GM18498 (cell line): ENCODE data around the gene LRMDA.

ENCODE experiments used
- ATAC-seq: cut with Tn5 transposase; IDR thresholded peaks from one replicate; pipeline ENCODE4 v1.9.1; 2021; ENCODE audit warnings: mild to moderate bottlenecking, moderate library complexity; ENCODE audit not compliant: unreplicated experiment

Gene LRMDA

DNA sequence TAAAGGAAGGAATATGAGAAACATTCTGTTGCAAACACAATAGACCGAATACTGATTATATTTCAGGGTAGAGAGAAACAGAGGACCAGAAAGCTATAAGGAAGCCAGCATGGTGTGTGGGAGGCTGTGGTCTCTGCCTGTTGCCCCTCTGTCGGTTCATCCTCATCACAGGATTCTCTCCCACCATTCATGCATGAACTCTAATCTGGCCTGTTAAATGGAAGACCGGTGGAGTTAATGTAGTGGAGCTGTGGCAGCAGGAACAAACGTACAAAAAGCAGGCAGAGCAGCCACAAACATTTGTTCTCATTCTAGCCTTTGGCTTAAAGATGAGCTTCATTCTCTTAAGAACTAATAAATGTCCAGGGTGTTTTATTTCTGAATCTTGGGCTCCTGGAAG is 902.4 kb downstream of the LRMDA start:
- ATAC-seq = no peak

DNA sequence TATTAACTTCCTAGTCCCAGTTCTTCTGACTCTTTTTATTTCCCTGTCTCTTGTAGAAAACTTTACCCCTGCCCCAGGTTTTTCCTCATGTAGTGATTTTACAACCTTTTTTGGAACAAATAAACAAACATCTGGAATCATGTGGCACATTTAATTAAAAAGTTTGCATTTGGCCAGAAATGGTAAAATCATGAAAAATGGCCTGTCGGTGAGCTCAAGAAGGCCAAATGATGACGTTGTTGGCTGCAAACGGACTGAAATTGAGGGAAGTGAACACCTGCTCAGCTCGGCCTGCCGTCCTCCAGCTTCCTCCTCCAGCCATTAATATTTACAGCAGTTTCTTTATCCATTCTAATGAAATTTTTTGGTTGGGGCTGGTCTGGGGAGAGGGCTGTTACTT is 902.8 kb downstream of the LRMDA start:
- no peak for ATAC-seq

DNA sequence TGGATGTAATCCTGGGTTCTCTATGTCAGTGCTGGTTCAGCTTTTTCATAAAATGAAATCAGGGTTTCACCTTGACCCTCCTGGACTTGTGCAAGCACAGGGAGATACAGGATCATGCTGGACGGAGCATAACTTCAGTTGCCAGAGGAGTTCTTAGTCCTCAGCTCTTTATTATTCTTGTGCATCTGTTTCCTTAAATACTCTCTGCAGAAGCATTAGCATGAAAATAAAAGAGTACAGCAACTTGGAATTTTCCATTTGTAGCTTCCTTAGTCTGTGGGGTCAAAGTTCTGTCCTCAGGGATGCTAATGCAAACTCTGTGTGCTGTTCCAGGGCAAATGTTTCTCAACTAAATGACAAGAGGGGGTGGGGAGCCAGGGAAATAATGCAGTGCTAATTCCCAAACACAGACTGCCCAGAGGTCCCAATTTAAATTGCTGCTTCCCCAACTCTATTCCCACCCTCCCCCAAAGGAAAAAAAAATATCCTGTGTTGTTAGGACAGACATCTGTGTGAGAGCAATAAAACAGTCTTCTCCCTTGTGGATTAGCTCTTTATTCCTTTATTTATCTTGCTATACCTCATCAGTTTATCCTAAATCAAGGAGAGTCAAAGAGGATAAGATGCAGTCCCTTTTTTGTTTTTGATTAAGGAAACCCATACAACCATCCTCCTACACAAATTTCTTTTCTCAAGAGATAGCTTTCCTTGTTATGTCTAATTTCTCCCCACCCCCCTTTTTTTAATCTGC is 905.0 kb downstream of the LRMDA start:
- no peak for ATAC-seq

DNA sequence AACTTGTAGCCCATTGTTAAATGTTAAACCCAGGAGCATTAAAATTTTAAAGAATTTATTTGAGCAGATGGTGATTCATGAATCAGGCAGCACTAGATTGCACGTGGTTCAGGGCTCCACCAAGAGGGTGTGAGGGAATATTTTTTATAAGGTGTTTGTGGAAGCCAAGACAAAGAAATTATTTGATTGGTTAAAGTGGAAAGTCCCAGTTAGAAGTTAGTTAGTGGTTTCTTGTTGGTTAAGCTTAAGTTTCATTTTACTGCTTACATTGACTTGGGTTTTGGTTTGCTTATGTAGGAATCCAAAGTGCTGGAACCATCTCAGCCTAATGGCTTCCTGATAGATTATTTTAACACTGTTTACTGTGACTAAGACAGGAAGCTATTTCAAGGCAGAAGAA is 906.2 kb downstream of the LRMDA start:
- ATAC-seq = no peak

DNA sequence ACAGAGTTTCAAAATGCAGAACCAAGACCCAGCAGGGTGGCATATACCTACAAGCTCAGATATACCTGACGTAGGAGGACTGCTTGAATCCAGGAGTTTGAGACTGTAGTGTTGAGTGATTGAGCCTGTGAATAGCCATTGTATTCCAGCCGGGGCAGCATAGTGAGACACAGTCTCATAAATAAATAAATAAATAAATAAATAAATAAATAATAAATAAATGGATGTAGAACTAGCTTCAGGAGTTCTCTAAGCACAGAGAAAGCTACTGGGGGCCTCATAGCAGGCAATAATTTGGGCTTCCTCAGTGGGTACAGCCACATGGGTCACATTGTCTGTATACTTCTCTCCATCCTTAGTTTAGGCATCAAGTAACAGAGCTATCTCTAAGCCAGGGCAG is 906.8 kb downstream of the LRMDA start:
- ATAC-seq = no peak

DNA sequence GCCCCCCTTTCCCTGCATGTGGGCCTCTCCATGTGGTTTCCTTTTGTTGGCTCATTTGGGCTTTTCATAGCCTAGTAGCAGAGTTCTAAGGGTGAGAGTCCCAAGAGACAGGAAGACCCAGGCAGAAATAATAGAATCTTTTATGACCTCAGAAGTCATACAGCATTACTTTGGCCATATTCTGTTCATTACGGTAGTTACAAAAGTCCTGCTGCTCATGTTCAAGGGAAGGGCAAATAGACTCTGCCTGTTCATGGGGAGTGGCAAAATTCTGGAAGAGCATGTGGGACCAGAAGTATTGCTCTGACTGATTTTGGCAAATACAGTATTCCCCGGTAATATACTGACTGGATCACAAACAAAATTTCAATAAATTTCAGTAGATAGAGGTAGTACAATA is 910.3 kb downstream of the LRMDA start:
- no peak for ATAC-seq

DNA sequence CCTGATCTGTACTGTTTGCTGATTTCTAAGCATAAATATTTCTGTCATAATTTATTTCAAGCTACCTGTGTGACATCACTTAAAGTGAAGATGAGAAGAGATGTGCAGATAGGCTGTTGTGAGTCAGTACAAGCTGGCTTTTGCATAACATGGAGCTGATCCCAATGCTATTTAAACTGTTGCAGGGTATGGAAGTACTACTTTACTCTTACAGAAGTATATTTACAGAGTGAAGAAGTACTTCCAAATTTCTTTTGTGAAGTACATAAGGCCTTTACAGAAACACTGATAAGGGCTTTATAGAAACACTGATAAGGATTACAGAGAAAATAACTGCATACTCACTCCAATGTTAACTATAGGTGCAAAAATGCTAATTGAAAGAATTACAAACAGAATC is 911.6 kb downstream of the LRMDA start:
- no peak for ATAC-seq

DNA sequence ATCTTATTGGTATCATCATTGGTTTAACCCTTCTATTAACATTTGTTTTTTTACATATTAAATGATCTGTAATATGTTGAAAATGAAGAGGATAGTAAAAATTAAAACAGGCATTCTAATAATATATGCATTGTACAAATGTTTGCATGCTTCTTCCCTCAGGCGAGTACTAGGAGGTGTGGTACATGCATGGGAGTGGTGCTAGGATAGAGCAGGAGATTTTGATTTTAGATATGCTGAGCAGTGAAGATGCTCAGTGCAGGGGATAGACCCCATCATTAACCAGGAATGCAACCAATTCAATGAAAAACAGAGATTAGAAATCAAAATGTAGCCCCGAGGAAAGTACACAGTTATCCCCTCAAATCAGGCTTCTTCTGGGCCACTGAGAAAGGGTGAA is 916.4 kb downstream of the LRMDA start:
- no peak for ATAC-seq

DNA sequence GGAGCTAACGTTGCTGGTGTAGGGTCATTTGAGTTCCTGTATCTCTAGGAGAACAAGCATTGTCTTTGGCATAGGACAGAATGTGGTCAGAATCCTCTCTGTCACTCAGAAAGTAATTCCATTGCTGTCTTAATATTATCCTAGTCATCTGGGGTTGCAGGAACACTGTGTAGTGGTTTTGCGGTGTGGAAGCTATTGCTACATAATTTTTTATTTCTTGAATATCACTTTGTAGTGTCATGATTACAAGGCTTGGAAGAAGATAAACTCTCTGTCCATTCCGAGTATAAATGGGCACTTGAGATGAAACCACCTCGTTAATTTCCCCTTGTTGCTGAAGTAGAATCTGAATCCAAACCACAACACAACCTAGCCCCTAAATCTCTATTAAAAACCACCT is 919.2 kb downstream of the LRMDA start:
- ATAC-seq = no peak

DNA sequence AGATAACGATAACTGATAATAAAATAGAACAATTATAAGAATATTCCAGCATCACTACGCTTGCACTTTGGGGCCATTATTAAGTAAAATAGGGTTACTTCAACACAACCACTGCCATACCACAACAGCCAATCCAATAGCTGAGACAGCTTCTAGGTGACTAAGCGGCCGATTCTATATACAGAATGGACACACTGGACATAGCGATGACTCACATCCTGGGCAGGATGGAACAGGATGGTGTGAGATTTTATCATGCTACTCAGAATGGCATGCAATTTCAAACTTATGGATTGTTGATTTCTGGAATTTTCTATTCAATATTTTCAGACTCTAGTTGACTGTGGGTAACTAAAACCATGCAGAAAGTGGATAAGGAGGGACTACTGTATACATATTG is 920.9 kb downstream of the LRMDA start:
- ATAC-seq = no peak

DNA sequence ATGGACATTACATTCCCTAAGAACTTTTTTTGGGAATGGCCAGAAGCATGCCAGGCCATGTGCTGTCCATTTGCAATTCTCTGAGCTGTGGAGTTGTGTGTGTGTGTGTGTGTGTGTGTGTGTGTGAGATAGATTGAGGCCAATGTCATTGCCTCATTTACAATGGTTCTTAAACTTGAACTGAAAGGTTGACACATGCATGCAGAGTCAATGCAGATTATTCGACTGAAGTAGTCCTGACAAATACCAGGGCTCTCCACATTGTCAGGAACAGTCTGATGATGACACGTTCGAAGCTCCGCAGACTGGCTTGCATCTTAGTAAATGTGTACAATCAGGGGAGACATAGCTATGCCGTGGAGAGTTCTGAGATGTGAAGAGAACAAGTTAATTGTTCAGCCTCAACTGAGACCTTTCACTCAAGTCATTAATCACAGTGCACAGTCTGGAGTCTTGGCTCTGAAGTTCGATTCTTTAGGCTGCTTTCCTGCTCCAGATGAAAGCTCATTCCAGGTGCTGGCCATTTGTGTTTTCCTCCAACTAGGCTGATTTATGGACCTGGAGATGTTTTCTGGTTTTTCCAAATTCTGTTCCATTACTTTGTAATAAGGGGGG is 921.9 kb downstream of the LRMDA start:
- no peak for ATAC-seq

DNA sequence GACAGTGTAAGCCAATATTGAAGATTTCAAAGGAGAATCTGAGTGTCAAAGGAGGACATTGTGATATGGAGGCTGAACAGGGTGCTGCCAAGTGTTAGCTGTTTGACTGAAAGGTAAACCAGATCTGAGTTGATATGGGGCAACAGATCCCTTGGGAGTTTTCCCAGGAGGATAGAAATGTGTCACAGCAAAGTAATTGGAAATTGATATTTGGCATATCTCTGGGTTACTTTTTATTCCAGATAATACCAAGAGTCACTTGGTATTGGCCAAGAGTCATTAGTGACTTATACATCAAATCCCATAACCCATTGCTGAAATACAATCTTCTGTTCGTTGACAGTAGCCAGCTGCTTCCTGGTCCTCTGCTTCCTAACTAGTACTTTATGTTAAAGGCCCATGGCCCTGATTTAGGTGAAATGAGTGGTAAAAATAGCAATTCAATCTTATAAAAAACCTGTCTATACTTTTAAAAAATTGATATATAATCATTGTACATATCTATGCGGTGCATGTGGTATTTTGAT is 922.9 kb downstream of the LRMDA start:
- ATAC-seq = no peak

DNA sequence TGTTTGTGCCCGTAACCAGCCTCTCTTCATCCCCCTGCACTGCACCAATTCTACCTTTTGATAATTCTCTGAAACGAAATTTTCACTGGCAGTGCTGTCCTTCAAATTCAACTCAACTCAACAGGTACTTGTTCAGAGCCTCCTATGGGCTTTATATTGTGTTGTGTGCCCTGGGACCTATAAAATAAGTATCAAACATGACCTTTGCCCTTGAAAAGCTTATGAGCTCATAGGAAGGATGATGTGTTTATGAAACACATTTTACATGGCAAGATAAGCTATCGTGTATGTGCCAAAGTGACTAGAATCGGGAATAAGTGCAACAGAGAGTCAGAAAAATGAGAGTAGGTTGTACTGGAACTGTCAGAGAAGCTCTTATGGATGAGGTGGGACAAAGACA is 923.5 kb downstream of the LRMDA start:
- no peak for ATAC-seq

DNA sequence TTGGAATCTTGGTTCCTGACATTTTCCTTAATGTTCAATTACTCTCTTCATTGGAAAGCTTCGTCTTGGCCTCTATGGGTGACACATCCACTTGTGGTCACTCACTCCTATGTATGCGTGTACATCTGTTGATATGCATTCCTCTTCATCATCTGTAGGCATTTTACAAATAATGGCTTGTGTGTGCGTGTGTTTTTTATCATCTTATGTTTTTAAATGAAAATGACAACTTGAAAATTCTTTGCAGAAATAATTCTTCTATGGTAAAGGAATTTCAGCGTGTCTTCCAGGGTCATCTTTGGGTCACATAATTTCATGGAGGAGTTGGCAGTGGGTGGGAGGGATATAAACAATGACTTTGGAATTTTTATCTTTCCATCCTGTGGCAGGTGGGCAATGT is 925.1 kb downstream of the LRMDA start:
- ATAC-seq = no peak

DNA sequence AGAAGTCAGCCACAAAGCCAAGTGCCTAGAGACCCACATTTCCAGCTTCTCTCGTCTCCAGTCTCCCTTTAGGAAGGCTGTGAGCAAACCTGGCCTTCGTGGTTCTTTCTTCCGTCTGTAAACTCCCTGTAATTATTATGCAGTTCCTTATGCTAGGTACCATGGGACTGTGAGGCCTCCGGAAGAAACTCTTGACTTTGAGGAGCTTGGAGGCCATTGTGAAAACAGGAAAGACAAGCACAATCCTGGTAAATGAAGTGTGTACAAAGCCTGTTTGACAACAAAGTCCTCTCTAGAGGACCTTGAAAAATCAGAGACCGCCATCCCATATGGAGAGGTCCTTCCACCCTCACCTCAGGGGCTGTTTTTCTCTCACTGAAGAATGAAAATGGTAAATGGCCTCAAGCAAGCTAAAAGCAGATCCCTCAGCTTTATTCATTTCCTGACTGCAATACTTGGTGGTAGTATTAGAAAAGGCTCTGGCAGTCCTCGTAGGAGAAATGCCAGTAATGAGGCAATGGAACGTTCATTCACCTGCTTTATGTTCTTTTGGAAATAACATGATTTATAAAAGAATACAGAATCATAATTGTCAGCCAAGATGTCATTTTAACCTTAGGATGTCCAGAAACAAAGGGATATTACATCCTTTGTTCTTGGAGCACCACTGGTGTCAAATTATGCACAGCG is 926.4 kb downstream of the LRMDA start:
- no peak for ATAC-seq

DNA sequence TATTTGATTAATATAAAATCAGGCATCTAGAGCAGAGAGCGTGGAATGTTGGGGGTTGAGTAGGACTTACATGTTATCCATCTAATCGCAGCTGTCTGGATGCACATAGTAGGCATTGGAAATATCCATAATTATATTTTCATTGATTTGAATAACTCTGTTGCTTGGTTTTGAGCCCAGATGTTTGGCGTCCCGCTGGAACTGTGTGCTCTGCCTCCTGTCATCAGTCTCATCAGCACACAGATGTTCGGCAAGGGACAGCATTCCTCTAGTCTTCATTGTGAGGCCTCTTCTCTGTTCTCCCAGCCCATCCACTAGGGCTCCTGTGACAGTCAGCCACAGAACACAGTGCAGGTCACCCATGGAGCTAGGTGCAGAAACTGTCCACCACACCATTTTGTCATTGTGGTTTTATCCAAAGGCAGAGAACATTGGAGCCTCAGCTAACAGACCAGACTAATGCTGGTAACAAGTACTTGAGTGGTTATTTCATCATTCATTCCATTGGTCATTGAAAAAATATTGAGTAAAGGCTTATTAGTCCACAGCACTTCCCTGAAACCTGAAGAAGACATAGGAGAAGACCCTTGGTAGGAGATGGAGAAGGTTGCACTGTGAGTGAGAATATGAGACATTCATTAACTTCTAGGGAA is 927.4 kb downstream of the LRMDA start:
- ATAC-seq = no peak

DNA sequence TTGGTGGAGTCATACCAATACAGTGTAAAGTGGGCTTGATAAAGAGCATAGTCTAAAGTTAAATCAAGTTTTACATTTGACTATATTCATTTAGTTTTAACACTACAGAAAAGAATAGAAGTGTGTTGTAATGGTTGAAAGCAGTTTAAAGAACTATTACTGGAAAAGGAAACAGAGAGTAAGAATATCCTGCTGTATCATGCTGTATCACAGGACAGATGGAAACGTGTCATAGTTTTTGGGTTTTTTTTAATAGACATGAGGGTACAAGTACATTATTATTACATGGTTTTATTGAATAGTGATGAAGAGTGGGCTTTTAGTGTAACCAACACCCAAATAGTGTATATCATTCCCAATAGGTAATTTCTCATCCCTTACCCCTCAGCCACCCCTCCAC is 944.3 kb downstream of the LRMDA start:
- no peak for ATAC-seq

DNA sequence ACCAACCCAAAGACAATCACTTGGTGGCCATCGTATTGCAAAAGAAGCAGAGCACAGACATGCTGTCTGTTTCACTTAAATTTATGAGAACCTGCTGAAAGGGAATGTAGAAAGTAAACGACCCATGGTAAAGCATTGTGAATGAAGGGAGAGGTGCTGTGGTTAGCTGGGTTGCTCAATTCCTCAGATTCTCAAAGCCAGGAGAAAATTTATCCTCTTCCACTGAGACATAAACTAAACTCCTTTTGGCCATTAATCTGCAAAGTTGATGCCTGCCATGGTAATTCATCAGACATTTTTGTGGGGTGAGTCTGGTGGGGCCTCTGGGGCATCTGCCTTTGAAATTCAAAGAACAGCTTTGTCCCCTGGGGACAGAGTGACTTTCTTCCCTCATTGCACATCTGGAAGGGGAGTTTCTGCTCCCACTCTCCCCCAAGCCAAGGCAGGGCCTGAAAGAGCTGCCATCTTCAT is 951.0 kb downstream of the LRMDA start:
- ATAC-seq = no peak

DNA sequence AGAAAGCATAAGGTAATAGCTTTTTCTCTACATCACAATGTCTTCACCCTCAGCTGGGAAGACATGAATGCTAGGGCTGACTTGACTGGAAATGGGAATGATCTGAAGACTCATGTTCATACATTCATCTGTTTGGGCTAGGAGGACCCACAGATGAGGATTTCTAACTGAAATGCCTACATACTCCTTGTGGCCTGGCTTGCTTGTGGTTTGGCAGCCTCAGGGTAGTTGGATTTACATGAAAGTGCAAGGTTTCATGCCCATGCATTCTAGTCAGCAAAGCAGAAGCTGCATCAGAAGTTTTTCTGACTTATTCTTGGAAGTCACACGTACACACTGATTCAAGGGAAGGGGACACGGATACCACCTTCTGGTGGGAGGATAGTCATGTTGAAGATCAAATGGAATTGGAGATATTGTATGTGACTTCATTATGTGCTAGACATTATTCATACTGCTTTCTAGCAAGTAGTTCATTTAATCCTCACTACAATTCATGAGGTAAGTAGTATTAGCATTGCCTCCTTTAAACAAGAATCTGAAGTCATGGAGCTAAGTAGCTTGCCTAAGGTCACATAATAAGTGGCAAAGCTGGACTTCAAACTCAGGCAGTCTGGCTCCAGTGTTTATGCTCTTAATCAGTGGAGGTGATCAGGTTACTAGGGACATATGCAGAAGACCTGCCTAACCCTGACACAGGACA is 957.0 kb downstream of the LRMDA start:
- no peak for ATAC-seq

DNA sequence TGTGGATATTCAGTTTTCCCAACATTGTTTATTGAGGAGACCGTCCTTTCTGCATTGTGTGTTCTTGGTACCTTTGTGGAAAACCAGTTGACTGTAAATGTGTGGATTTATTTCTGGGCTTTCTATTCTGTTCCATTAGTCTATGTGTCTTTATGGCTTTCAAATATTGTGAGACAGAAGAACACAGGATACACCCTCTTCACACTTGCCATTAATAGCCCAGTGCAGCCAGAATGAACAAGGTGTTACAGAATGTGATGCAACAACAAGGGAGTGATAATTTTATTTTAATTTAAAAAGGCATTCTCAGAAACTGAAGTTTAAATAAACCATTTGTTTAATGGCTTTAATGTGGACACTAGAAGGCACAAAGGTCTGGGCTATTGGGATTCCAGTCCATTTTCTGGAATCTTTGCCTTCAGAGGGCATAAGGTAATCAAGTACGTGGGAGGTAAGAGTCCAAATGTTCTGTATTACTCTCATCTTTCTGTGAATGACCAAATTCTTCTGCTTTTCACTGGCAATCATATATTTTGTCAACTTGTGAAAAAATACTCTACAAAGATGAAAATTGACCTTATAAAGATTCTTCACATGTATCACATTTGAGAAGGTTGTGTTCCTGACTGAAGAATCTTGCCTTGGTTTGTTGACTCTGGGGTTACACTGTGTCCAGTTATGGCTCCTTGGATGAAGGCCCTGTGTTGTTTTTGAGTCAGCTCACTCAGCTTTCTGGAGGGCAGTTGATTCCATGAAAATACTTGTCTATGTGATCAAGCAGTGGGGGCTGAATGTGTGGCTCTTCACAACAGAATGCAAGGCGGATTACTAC is 962.7 kb downstream of the LRMDA start:
- no peak for ATAC-seq
